T-helper 22 cell (primary cell): ENCODE data around the gene DYNLT2.
"Not testable (repeated sequence)": the region's sequence is repeated elsewhere in the genome, so short reads cannot be mapped to it uniquely, and the experiment has no call there.

Experiments used
- DNase-seq: peaks from one replicate; pipeline ENCODE4 v3.0.0-alpha.2; 2020; ENCODE audit warnings: low read depth

DYNLT2 gene

GRCh38 chr6:169697115-169697514, 54.3 kb downstream of the DYNLT2 start:
- DNase-seq: not testable (repeated sequence)

GRCh38 chr6:169695131-169695530, 56.2 kb downstream of the DYNLT2 start:
- no peak for DNase-seq

GRCh38 chr6:169692516-169692915, 58.9 kb downstream of the DYNLT2 start:
- DNase-seq: no peak

GRCh38 chr6:169691260-169691659, 60.1 kb downstream of the DYNLT2 start:
- DNase-seq: no peak
